Right lobe of liver (tissue), 6 donors: Measurements from ENCODE around the gene NIPSNAP2. TPM values are rescaled to one million over a fixed set of nuclear protein-coding genes. Genes with fewer than 3 reads are reported as not detected.
A peak's percentile ranks its signal among the peaks of the same experiment; 100 is the strongest.

Experiments used
- ATAC-seq, 4 donors: fragments of 200-7000 bp; cut with Tn5 transposase; one replicate each; pipeline ENCODE4 v1.9.1; 2020; ENCODE audit warnings: mild to moderate bottlenecking in 4 of 4, moderate library complexity in 4 of 4
- DNase-seq, 3 donors: peaks; one replicate each; pipeline ENCODE4 v3.0.0-alpha.2; 2020
- H3K27ac ChIP-seq, 3 donors: fragments of 200-600 bp; one replicate each; pipeline ENCODE4 v1.8.0; 2022
- H3K27me3 ChIP-seq, 2 donors: fragments of 200-600 bp; one replicate each; pipeline ENCODE4 v1.8.0; 2022
- H3K36me3 ChIP-seq, 4 donors: fragments of 200-600 bp; sonication (generic) in 1 of 4; one replicate each; pipeline versions ENCODE4 v1.5.1 to v1.8.0; 2017 to 2022; ENCODE audit warnings: control low read depth in 1 of 4
- H3K4me1 ChIP-seq, 4 donors: fragments of 200-600 bp; sonication (generic) in 1 of 4; one replicate each; pipeline versions ENCODE4 v1.5.1 to v1.8.0; 2017 to 2022; ENCODE audit warnings: control low read depth in 1 of 4
- H3K4me3 ChIP-seq, 3 donors: fragments of 200-600 bp; one replicate each; pipeline ENCODE4 v1.8.0; 2022
- H3K9me3 ChIP-seq, 4 donors: fragments of 200-600 bp; sonication (generic) in 1 of 4; one replicate each; pipeline versions ENCODE4 v1.5.1 to v1.8.0; 2017 to 2022; ENCODE audit warnings: control low read depth in 1 of 4
- CTCF ChIP-seq, 4 donors: fragments of 200-600 bp in 3 of 4; fragments of 450-650 bp in 1 of 4; IDR thresholded peaks; one replicate each; pipeline versions ENCODE4 v1.5.1 to v1.8.0; 2016 to 2022; ENCODE audit warnings: antibody characterized with exemption in 4 of 4, mild to moderate bottlenecking in 2 of 4
- POLR2A ChIP-seq: fragments of 450-650 bp; IDR thresholded peaks from one replicate; pipeline ENCODE4 v1.6.1; 2017; ENCODE audit warnings: antibody characterized with exemption, mild to moderate bottlenecking
- WGBS: methylation state at CpG from one replicate; pipeline ENCODE4 v1.1.6; 2018; ENCODE audit warnings: low coverage, low lambda C conversion rate; ENCODE audit not compliant: insufficient coverage; ENCODE audit errors: missing lambda C conversion rate; 5-methylcytosine and 5-hydroxymethylcytosine counted together
- intact Hi-C, 2 donors: fragments of 100-400 bp; cut with DNase I; formaldehyde crosslinking; loops; one replicate each; pipeline versions ENCODE4 v1.11.2 to v1.14.1; 2022
- long read RNA-seq: library from polyadenylated mRNA; unstranded; transcript quantifications from one replicate; pipeline ENCODE4 v2.0.0, GENCODE V29; 2019
- total RNA-seq, 6 experiments: library from RNA; depleted of rRNA in 2 of 6; stranded (reverse); fragments of >200 nt in 2 of 6; fragmentation: NEBNext Ultra II Directional in 3 of 6; extraction: Animal tissue kit (Norgen Biotek cat#: 25700) in 3 of 6; gene quantifications; one replicate each; pipeline versions ENCODE4 v1.1.0 to v1.2.4, GENCODE V29; 2016 to 2023
- donor health status: DM: no; HTN: yes; CAD: no.
- donor health status: DM: no; HTN: no; CAD: no.
- donor health status: DM: no; HTN: no; CAD: no.
- donor health status: DM: no; HTN: yes; CAD: no.
- donor health status: DM: no; HTN: yes; CAD: no.

The NIPSNAP2 gene
- 10 to 100 TPM in 3 of 6 experiments, 1 to 10 TPM in 3; 7.0 to 15.9 (median 10.3) TPM for total RNA-seq
- long read RNA-seq, partial matches to known transcripts: 1 of 2 reads
- long read RNA-seq, other reads (novel, unspliced or antisense): 0 of 2 reads

- H3K27me3 ChIP-seq: no peaks in the 10 kb centered on the region
- TF ChIP-seq CTCF (IDR thresholded peaks at IDR 0.05): peak; percentile 27 to 87 (median 60)
- peak; percentile 85 for TF ChIP-seq POLR2A
- DNase-seq (peak; percentile 94 to 95 (median 95)), ATAC-seq (peak; percentile 93 to 98 (median 95))
- H3K4me3 ChIP-seq: peak within 1 kb of the TSS; percentile 48 to 74 (median 70)
- no peaks in the 10 kb centered on the region for H3K36me3 ChIP-seq
- peak within 1 kb of the TSS; percentile 82 to 90 (median 88) for H3K27ac ChIP-seq
- intact Hi-C loops: no loop called here
- H3K9me3 ChIP-seq: no peaks in the 10 kb centered on the region
- peaks cover 0 to 27% (median 3%) of the 10 kb centered on the region in 4 donors for H3K4me1 ChIP-seq
- 0% methylated on average over 4 of the region's 105 CpGs for WGBS
These were observed at the start of gene NIPSNAP2 for GRCh38 chr7:55964261-55965099. Gene NIPSNAP2, plus strand, starts transcription at chr7:55964585. Its CDS starts 25 bp downstream, at chr7:55964610.

- ATAC-seq: no peak
- Histone ChIP-seq H3K36me3 (peaks cover 0 to under 1% (median 0%) of the 10 kb centered on the region in 4 donors), H3K27me3 (no peaks in the 10 kb centered on the region), H3K4me3 (no peak overlapping the region), H3K27ac (no peak overlapping the region), H3K9me3 (no peaks in the 10 kb centered on the region), H3K4me1 (no peaks in the 10 kb centered on the region)
- no CpG with 5 or more reads among the region's 1 CpG for WGBS
- TF ChIP-seq CTCF (IDR thresholded peaks at IDR 0.05): no peak
- no peak for TF ChIP-seq POLR2A
- no peak for DNase-seq
- intact Hi-C loops: no loop called here
These were observed 46.6 kb upstream of the NIPSNAP2 start for GRCh38 chr7:55917771-55918170.

- no peak for TF ChIP-seq CTCF (IDR thresholded peaks at IDR 0.05)
- TF ChIP-seq POLR2A: no peak
These were observed 36.2 kb upstream of the NIPSNAP2 start for GRCh38 chr7:55928006-55928767.

GRCh38 chr7:55931421-55932151, 32.8 kb upstream of the NIPSNAP2 start:
- H3K36me3 ChIP-seq: no peaks in the 10 kb centered on the region
- no peak for DNase-seq
- H3K9me3 ChIP-seq: peaks cover 0 to 9% (median 0%) of the 10 kb centered on the region in 4 donors
- no peaks in the 10 kb centered on the region for H3K4me1 ChIP-seq
- no peak overlapping the region for H3K27ac ChIP-seq
- no peak overlapping the region for H3K4me3 ChIP-seq
- no peaks in the 10 kb centered on the region for H3K27me3 ChIP-seq
- ATAC-seq: no peak
- WGBS: 75% methylated on average over 5 of the region's 5 CpGs
- TF ChIP-seq POLR2A (no peak), CTCF (IDR thresholded peaks at IDR 0.05) (no peak)
- intact Hi-C loops: no loop called here

More at GRCh38 chr7:55928006-55928767, 36.2 kb upstream of the NIPSNAP2 start:
- no peak for DNase-seq
- intact Hi-C loops: no loop called here
- no peak for ATAC-seq
- no peaks in the 10 kb centered on the region for H3K4me1 ChIP-seq
- H3K4me3 ChIP-seq: no peak overlapping the region
- H3K27me3 ChIP-seq: no peaks in the 10 kb centered on the region
- no peak overlapping the region for H3K27ac ChIP-seq
- H3K36me3 ChIP-seq: no peaks in the 10 kb centered on the region
- WGBS: 100% methylated on average over 5 of the region's 5 CpGs
- H3K9me3 ChIP-seq: peaks cover 0 to 4% (median 0%) of the 10 kb centered on the region in 4 donors
